GM12878 (cell line): ENCODE measurements around the gene C12orf43. TPM values are rescaled to one million over a fixed set of nuclear protein-coding genes. Genes with fewer than 3 reads are reported as not detected.

Source experiments
- ATAC-seq: fragments of 200-7000 bp; cut with Tn5 transposase; 3 replicates; pipeline ENCODE4 v1.9.1; 2020; ENCODE audit warnings: mild to moderate bottlenecking, moderate library complexity
- BruUV-seq: library from RNA; stranded (reverse); fragments of 400-500 nt; replicated peaks from 2 replicates; lab custom pipeline; 2021; lab: Mats Ljungman, UMichigan
- CTCF ChIA-PET: fragments of 300-600 bp; sonication (Branson Sonifier 250); formaldehyde crosslinking; extraction: SDS; loops from one replicate; lab custom pipeline; 2021; ENCODE audit warnings: inconsistent platforms; lab: Yijun Ruan, JAX
- POLR2A ChIA-PET: fragments of 350-600 bp; formaldehyde crosslinking; extraction: SDS; loops from one replicate; lab custom pipeline; 2021; ENCODE audit warnings: inconsistent platforms; lab: Charles Lee
- RAD21 ChIA-PET: fragments of 300-600 bp; sonication (Branson Sonifier 250); formaldehyde crosslinking; loops from one replicate; lab custom pipeline; 2023; ENCODE audit warnings: antibody characterized with exemption; ENCODE audit not compliant: unreplicated experiment; lab: Charles Lee
- SMC1A ChIA-PET: fragments of 300-600 bp; sonication (Branson Sonifier 250); formaldehyde crosslinking; loops from one replicate; lab custom pipeline; 2023; ENCODE audit not compliant: unreplicated experiment, uncharacterized antibody; lab: Charles Lee
- DNase-seq: peaks from one replicate; pipeline ENCODE4 v3.0.0-alpha.2; 2011; ENCODE audit warnings: low read depth, low spot score
- FAIRE-seq: peaks from 3 replicates; lab custom pipeline; 2011; peaks lifted over from hg19 to GRCh38; lab: Jason Lieb, UNC
- H2AFZ ChIP-seq: 2 replicates; pipeline ENCODE4 v1.6.0; 2011; ENCODE audit warnings: low read depth, low read length, control low read depth; ENCODE audit not compliant: control insufficient read depth
- H3K27ac ChIP-seq: 2 replicates; pipeline ENCODE4 v1.5.1; 2011; ENCODE audit warnings: control low read depth; ENCODE audit not compliant: control insufficient read depth, insufficient read depth
- H3K27me3 ChIP-seq, 2 experiments: replicated peaks in 1 of 2; 2 replicates each; pipeline versions ENCODE4 v1.6.0 to v1.6.1; 2011; ENCODE audit warnings: low read length in 1 of 2; ENCODE audit not compliant: control insufficient read depth in 2 of 2, insufficient read depth in 2 of 2
- H3K36me3 ChIP-seq, 2 experiments: 2 replicates each; pipeline ENCODE4 v1.5.1; 2011; ENCODE audit warnings: low read length in 1 of 2; ENCODE audit not compliant: control insufficient read depth in 2 of 2, insufficient read depth in 2 of 2
- H3K4me1 ChIP-seq: 2 replicates; pipeline ENCODE4 v1.6.1; 2011; ENCODE audit warnings: mild to moderate bottlenecking, low read length, moderate library complexity, mixed read lengths; ENCODE audit not compliant: control insufficient read depth, insufficient read depth
- H3K4me2 ChIP-seq: 2 replicates; pipeline ENCODE4 v1.6.0; 2011; ENCODE audit warnings: control low read depth; ENCODE audit not compliant: control insufficient read depth, insufficient read depth
- H3K4me3 ChIP-seq: fragments of 200-600 bp; sonication (generic); 2 replicates; pipeline ENCODE4 v1.5.1; 2016
- H3K79me2 ChIP-seq: 2 replicates; pipeline ENCODE4 v1.6.0; 2011; ENCODE audit warnings: low read length; ENCODE audit not compliant: control insufficient read depth, insufficient read depth
- H3K9ac ChIP-seq: 2 replicates; pipeline ENCODE4 v1.8.0; 2011; ENCODE audit warnings: low read length, control low read depth, mixed read lengths; ENCODE audit not compliant: control insufficient read depth, insufficient read depth
- H3K9me3 ChIP-seq: replicated peaks from 3 replicates; pipeline ENCODE4 v1.5.1; 2011; ENCODE audit warnings: mild to moderate bottlenecking, low read length; ENCODE audit not compliant: control insufficient read depth, insufficient read depth
- H4K20me1 ChIP-seq: 2 replicates; pipeline ENCODE4 v1.6.0; 2011; ENCODE audit not compliant: control insufficient read depth, insufficient read depth
- BHLHE40 ChIP-seq, 2 experiments: fragments of 450-650 bp in 1 of 2; IDR thresholded peaks; 2 replicates each; pipeline ENCODE4 v1.6.1; 2011 to 2017; ENCODE audit warnings: low read depth in 2 of 2, borderline replicate concordance in 1 of 2, improper control_type of control experiment in 1 of 2, low read length in 1 of 2, mild to moderate bottlenecking in 1 of 2
- JUNB ChIP-seq: IDR thresholded peaks from 2 replicates; pipeline ENCODE4 v1.6.1; 2016; ENCODE audit warnings: antibody characterized with exemption, mild to moderate bottlenecking
- MYB ChIP-seq: fragments of 150-350 bp; IDR thresholded peaks from 2 replicates; pipeline ENCODE4 v1.6.1; 2014; ENCODE audit warnings: mild to moderate bottlenecking, low read depth, low read length, borderline replicate concordance
- NKRF ChIP-seq: fragments of 450-650 bp; conservative IDR thresholded peaks from 2 replicates; pipeline ENCODE4 v1.6.1; 2017; ENCODE audit warnings: mild to moderate bottlenecking, moderate library complexity
- NRF1 ChIP-seq: conservative IDR thresholded peaks from 2 replicates; pipeline ENCODE4 v1.6.1; 2011; ENCODE audit warnings: mild to moderate bottlenecking, low read depth, low read length, improper control_type of control experiment
- POU2F2 ChIP-seq: IDR thresholded peaks from 3 replicates; pipeline ENCODE4 v1.6.1; 2011; ENCODE audit warnings: low read depth, mild to moderate bottlenecking, low read length, borderline replicate concordance
- RAD21 ChIP-seq: IDR thresholded peaks from 2 replicates; pipeline ENCODE4 v1.6.1; 2011; ENCODE audit warnings: mild to moderate bottlenecking, low read depth, low read length, moderate library complexity; ENCODE audit not compliant: insufficient read depth
- RB1 ChIP-seq: fragments of 450-650 bp; formaldehyde crosslinking; IDR thresholded peaks from 2 replicates; pipeline ENCODE4 v1.6.1; 2017; ENCODE audit warnings: mild to moderate bottlenecking, borderline replicate concordance
- SPI1 ChIP-seq: IDR thresholded peaks from 2 replicates; pipeline ENCODE4 v1.6.1; 2011; ENCODE audit warnings: low read depth, mild to moderate bottlenecking, low read length, moderate library complexity, borderline replicate concordance; ENCODE audit not compliant: insufficient read depth
- ZBED1 ChIP-seq: IDR thresholded peaks from 2 replicates; pipeline ENCODE4 v1.6.1; 2016; ENCODE audit warnings: borderline replicate concordance
- ZNF24 ChIP-seq: fragments of 450-650 bp; IDR thresholded peaks from 2 replicates; pipeline ENCODE4 v1.6.1; 2017; ENCODE audit warnings: antibody characterized with exemption, mild to moderate bottlenecking
- WGBS: methylation state at CpG from one replicate; pipeline ENCODE4 v1.1.6; 2016; ENCODE audit warnings: low lambda C conversion rate; ENCODE audit not compliant: insufficient replicate concordance, insufficient coverage; ENCODE audit errors: missing lambda C conversion rate; 5-methylcytosine and 5-hydroxymethylcytosine counted together
- in situ Hi-C: fragments of 300-500 bp; cut with MboI; formaldehyde crosslinking; loops from 9 replicates; pipeline ENCODE4 v1.14.3; 2018; ENCODE audit warnings: mixed read lengths
- intact Hi-C: fragments of 100-400 bp; cut with micrococcal nuclease; formaldehyde crosslinking; loops from one replicate; pipeline ENCODE4 v1.14.2; 2022; ENCODE audit not compliant: unreplicated experiment
- polyA plus RNA-seq, 11 experiments: library from polyadenylated mRNA; depleted of rRNA in 4 of 11; unstranded in 6 of 11; stranded (reverse) in 5 of 11; fragments of >200 nt; fragmentation: Nextera tagmentation in 4 of 11; fragmentation: Illumina TruSeq in 1 of 11; extraction: Ambion mirVana in 4 of 11; extraction: Trizol in 1 of 11; gene quantifications; 1 replicate in 1 of 11; 2 replicates in 10 of 11; pipeline versions ENCODE4 v1.2.1 to v1.2.3, GENCODE V29; 2011 to 2016; ENCODE audit warnings: inconsistent platforms in 2 of 11, missing spikeins in 2 of 11, low read depth in 1 of 11
- total RNA-seq, 4 experiments: library from RNA; depleted of rRNA in 3 of 4; stranded (reverse); fragments of >200 nt in 3 of 4; fragmentation: Illumina TruSeq in 1 of 4; extraction: Trizol in 1 of 4; gene quantifications; 2 replicates each; pipeline versions ENCODE4 v1.2.1 to v1.2.3, GENCODE V29; 2013 to 2021

Gene C12orf43
- total and polyA plus RNA-seq, 10 of the 15 experiments (the other 5 are each of a cell fraction or from before 2014, with no cell fraction given): 7.5 to 30.8 (median 21.3) TPM

GRCh38 chr12:121030576-121031212 lies 14.4 kb upstream of the C12orf43 start:
- no peaks in the 10 kb centered on the region for H4K20me1 ChIP-seq
- H3K27me3 ChIP-seq: no peaks in the 10 kb centered on the region
- ChIA-PET SMC1A (no interaction called here), CTCF (interaction anchor here (1.0 kb wide), 1 partner anchor 11 kb away, joined by 4 read pairs; no protein-coding TSS in a partner anchor), RAD21 (no interaction called here), POLR2A (no interaction called here)
- no peak overlapping the region for H3K4me3 ChIP-seq
- H3K27ac ChIP-seq: no peak overlapping the region
- FAIRE-seq (no peak), ATAC-seq (no peak), DNase-seq (no peak)
- in situ Hi-C loops (no loop called here), intact Hi-C loops (no loop called here)
- H3K9ac ChIP-seq: no peak overlapping the region
- no peaks in the 10 kb centered on the region for H3K9me3 ChIP-seq
- H3K79me2 ChIP-seq: no peaks in the 10 kb centered on the region
- BruUV-seq: no TSS peak
- no peaks in the 10 kb centered on the region for H3K36me3 ChIP-seq
- WGBS: 76% methylated on average over 10 of the region's 10 CpGs
- H3K4me2 ChIP-seq: no peak overlapping the region
- TF ChIP-seq ZNF24: no peak
- TF ChIP-seq POU2F2: no peak
- H3K4me1 ChIP-seq: no peaks in the 10 kb centered on the region
- no peak overlapping the region for H2AFZ ChIP-seq

- ChIA-PET RAD21 (no interaction called here), POLR2A (no interaction called here), SMC1A (interaction anchor here (0.9 kb wide), 1 partner anchor 45 kb away, joined by 3 read pairs; no protein-coding TSS in a partner anchor), CTCF (interaction anchor here (0.6 kb wide), 1 partner anchor 1084 kb away, joined by 3 read pairs; no protein-coding TSS in a partner anchor)
- DNase-seq (no peak), FAIRE-seq (no peak), ATAC-seq (0 out of 3 replicates have a peak, but pooled peaks have one; percentile 23)
- Histone ChIP-seq H3K79me2 (no peaks in the 10 kb centered on the region), H3K4me3 (no peak overlapping the region), H3K9me3 (no peaks in the 10 kb centered on the region), H3K4me1 (no peaks in the 10 kb centered on the region), H3K9ac (no peak overlapping the region), H4K20me1 (no peaks in the 10 kb centered on the region), H3K27ac (no peak overlapping the region), H3K4me2 (no peak overlapping the region), H2AFZ (no peak overlapping the region), H3K27me3 (no peaks in the 10 kb centered on the region), H3K36me3 (no peaks in the 10 kb centered on the region)
- in situ Hi-C loops (no loop called here), intact Hi-C loops (no loop called here)
- BruUV-seq: no TSS peak
- 75% methylated on average over 9 of the region's 10 CpGs for WGBS
- TF ChIP-seq JUNB (no peak), MYB (no peak), SPI1 (no peak), BHLHE40 (IDR thresholded peaks at IDR 0.05; ENCODE audit: borderline replicate concordance in 1 of 2, low read depth in 2 of 2, low read length in 1 of 2) (no peak), RAD21 (no peak), RB1 (no peak), NKRF (no peak), NRF1 (no peak), ZBED1 (no peak)
Measured at GRCh38 chr12:121026274-121027045, 10.2 kb upstream of the C12orf43 start.
